ES-I3 (cell line): ENCODE measurements around the gene PIK3R5.

ENCODE experiments used
- H3K36me3 ChIP-seq: 2 replicates; pipeline ENCODE4 v1.6.1; 2013; ENCODE audit warnings: mild to moderate bottlenecking, low read length, control low read depth, moderate library complexity; ENCODE audit not compliant: insufficient read depth
- H3K4me1 ChIP-seq: 2 replicates; pipeline ENCODE4 v1.6.1; 2013; ENCODE audit warnings: mild to moderate bottlenecking, control low read depth, low read length; ENCODE audit not compliant: insufficient read depth
- H3K9ac ChIP-seq: 2 replicates; pipeline ENCODE4 v1.6.1; 2013; ENCODE audit warnings: low read depth, mild to moderate bottlenecking, low read length, moderate library complexity
- H3K9me3 ChIP-seq: 2 replicates; pipeline ENCODE4 v1.6.1; 2013; ENCODE audit warnings: mild to moderate bottlenecking, low read length, moderate library complexity; ENCODE audit not compliant: control insufficient read depth, insufficient read depth

Gene PIK3R5

GRCh38 chr17:8953156-8953885, 12.2 kb downstream of the PIK3R5 start:
- H3K9ac ChIP-seq = no peak overlapping the region
- H3K36me3 ChIP-seq = no peaks in the 10 kb centered on the region
- no peaks in the 10 kb centered on the region for H3K9me3 ChIP-seq
- no peaks in the 10 kb centered on the region for H3K4me1 ChIP-seq

- Histone ChIP-seq H3K9me3 (no peaks in the 10 kb centered on the region), H3K9ac (no peak overlapping the region), H3K4me1 (no peaks in the 10 kb centered on the region), H3K36me3 (no peaks in the 10 kb centered on the region)
Observed at GRCh38 chr17:8952191-8952590, 13.3 kb downstream of the PIK3R5 start.

DNA sequence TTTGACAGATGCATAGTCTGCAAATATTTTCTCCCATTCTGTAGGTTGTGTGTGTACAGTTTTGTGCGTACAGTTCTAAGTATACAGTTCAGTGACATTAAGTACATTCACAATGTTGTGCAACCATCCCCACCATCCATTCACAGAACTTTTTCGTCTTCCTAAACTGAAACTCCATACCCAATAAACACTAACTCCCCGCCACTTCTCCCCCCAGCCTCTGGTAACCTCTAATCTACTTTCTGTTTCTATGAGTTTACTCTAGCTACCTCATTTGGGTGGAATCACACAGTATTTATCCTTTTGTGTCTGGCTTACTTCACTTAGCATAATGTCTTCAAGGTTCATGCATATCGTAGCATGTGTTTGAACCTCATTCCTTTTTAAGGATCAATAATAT, 14.3 kb downstream of the PIK3R5 start:
- Histone ChIP-seq H3K9ac (no peak overlapping the region), H3K9me3 (no peaks in the 10 kb centered on the region), H3K36me3 (no peaks in the 10 kb centered on the region), H3K4me1 (no peaks in the 10 kb centered on the region)

GRCh38 chr17:8949061-8949661, 16.3 kb downstream of the PIK3R5 start:
- H3K36me3 ChIP-seq = no peaks in the 10 kb centered on the region
- H3K9me3 ChIP-seq = no peaks in the 10 kb centered on the region
- H3K9ac ChIP-seq = no peak overlapping the region
- no peaks in the 10 kb centered on the region for H3K4me1 ChIP-seq

GRCh38 chr17:8948462-8948861, 17.0 kb downstream of the PIK3R5 start:
- Histone ChIP-seq H3K9ac (no peak overlapping the region), H3K36me3 (no peaks in the 10 kb centered on the region), H3K9me3 (no peaks in the 10 kb centered on the region)

GRCh38 chr17:8947201-8947600, 18.3 kb downstream of the PIK3R5 start:
- no peaks in the 10 kb centered on the region for H3K36me3 ChIP-seq
- H3K9me3 ChIP-seq = no peaks in the 10 kb centered on the region
- H3K4me1 ChIP-seq = no peaks in the 10 kb centered on the region
- no peak overlapping the region for H3K9ac ChIP-seq

More at GRCh38 chr17:8948462-8948861, 17.0 kb downstream of the PIK3R5 start:
- H3K4me1 ChIP-seq = no peaks in the 10 kb centered on the region

DNA sequence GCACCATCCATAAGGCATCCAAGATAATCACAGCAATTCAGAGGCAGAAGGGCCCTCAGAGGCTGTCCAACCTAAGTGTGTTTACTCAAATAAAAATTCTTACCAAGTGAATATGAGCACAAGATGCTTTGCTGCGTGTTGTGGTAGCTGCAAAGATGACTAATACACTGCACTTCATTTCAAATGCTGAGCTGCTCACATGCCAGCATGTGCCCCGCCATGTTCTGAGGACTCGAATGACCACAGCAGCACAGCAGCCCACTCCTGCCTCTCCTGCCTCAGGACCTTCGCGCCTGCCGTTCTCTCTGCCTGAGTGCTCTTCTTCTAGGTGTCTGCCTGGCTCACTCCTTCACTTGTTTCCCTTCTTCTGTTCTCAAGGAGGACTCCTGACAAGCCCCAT, 19.0 kb downstream of the PIK3R5 start:
- no peak overlapping the region for H3K9ac ChIP-seq
- no peaks in the 10 kb centered on the region for H3K9me3 ChIP-seq
- no peaks in the 10 kb centered on the region for H3K4me1 ChIP-seq
- no peaks in the 10 kb centered on the region for H3K36me3 ChIP-seq

GRCh38 chr17:8946071-8946470, 19.4 kb downstream of the PIK3R5 start:
- Histone ChIP-seq H3K9ac (no peak overlapping the region), H3K36me3 (no peaks in the 10 kb centered on the region), H3K4me1 (no peaks in the 10 kb centered on the region), H3K9me3 (no peaks in the 10 kb centered on the region)

- Histone ChIP-seq H3K4me1 (no peaks in the 10 kb centered on the region), H3K36me3 (no peaks in the 10 kb centered on the region), H3K9me3 (no peaks in the 10 kb centered on the region), H3K9ac (no peak overlapping the region)
Observed at GRCh38 chr17:8944748-8945147, 20.8 kb downstream of the PIK3R5 start.

DNA sequence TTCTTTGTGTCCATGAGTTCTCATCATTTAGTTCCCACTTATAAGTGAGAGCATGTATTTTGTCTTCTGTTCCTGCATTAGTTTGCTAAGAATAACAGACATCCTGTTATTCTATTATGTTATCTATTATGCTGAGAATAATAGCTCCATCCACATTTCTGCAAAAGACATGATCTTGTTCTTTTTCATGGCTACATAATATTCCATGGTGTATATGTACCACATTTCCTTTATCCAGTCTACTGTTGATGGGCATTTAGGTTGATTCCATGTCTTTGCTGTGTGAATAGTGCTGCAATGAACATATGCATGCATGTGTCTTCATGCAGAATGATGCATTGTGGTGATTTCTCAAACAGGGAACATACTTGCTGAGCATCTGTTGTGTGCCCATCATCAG, 21.4 kb downstream of the PIK3R5 start:
- peaks cover 4% of the 10 kb centered on the region; the same call in 1 of the 2 replicates for H3K4me1 ChIP-seq
- no peaks in the 10 kb centered on the region for H3K9me3 ChIP-seq
- no peaks in the 10 kb centered on the region for H3K36me3 ChIP-seq
- no peak overlapping the region for H3K9ac ChIP-seq

GRCh38 chr17:8941980-8942622, 23.4 kb downstream of the PIK3R5 start:
- H3K9me3 ChIP-seq = no peaks in the 10 kb centered on the region
- H3K4me1 ChIP-seq = peaks cover 4% of the 10 kb centered on the region; the same call in 1 of the 2 replicates
- no peak overlapping the region for H3K9ac ChIP-seq
- no peaks in the 10 kb centered on the region for H3K36me3 ChIP-seq

DNA sequence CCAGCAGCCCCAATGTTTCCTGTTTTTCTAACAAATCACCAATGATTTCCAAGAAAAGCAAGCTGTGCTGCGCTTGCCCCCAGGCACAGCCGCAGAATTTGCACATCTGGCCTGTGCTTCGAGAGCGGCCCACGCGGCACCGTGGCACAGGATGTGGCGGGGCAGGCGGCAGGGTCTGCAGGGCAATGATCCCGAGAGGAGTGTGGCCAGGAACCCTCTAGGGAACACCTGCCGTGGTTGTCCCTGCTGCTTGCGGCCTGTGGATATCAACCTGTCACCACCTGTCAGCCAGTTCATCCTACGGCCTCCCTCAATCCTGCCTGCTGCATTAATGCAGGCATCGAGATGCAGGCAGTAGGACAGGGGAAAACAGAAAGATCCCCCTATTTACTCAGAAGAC, 24.0 kb downstream of the PIK3R5 start:
- Histone ChIP-seq H3K9ac (no peak overlapping the region), H3K4me1 (peaks cover 4% of the 10 kb centered on the region; the same call in 1 of the 2 replicates), H3K9me3 (no peaks in the 10 kb centered on the region), H3K36me3 (no peaks in the 10 kb centered on the region)

DNA sequence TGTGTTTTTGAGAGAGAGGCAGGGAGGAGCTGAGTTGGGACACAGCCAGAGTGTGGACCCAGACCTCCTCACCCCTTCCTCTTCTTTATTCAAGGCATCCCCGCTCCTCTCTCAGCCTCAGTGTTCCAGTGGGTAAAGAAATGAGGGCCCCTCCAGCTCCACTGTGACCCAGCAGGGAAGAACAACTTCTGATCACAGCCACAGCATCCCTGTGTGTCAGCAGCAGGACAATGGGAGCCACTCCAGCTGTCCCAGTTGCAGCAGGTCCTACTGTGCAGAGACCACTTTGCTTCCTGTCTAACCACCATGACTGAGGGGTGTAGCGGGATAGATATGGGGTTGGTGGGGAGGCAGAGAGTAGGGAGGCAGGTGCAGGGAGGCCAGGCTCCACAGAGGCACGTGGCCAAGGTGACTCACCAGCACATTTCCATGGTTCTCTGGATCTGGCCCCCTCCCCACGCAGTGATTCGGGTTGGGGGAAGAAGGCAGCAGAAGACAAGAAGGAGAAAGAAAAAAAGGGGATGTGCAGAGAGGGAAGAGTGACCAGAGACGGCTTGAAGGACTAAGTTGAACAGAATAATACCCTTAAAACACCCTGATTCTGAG, 24.5 kb downstream of the PIK3R5 start:
- no peaks in the 10 kb centered on the region for H3K9me3 ChIP-seq
- no peaks in the 10 kb centered on the region for H3K36me3 ChIP-seq
- H3K9ac ChIP-seq = no peak overlapping the region
- H3K4me1 ChIP-seq = peaks cover 4% of the 10 kb centered on the region; the same call in 1 of the 2 replicates

- H3K9ac ChIP-seq = no peak overlapping the region
- H3K36me3 ChIP-seq = no peaks in the 10 kb centered on the region
- no peaks in the 10 kb centered on the region for H3K9me3 ChIP-seq
- H3K4me1 ChIP-seq = peaks cover 4% of the 10 kb centered on the region; the same call in 1 of the 2 replicates
Observed at GRCh38 chr17:8939496-8940334, 25.8 kb downstream of the PIK3R5 start.
